ENCODE results near the gene BZW1. TPM values are rescaled to one million over a fixed set of nuclear protein-coding genes. Genes with fewer than 3 reads are reported as not detected.

Gene BZW1
- polyA plus RNA-seq, 1 donor (not counting 4 experiments of a cell fraction or from before 2014, with no cell fraction given) = 402 TPM

DNA sequence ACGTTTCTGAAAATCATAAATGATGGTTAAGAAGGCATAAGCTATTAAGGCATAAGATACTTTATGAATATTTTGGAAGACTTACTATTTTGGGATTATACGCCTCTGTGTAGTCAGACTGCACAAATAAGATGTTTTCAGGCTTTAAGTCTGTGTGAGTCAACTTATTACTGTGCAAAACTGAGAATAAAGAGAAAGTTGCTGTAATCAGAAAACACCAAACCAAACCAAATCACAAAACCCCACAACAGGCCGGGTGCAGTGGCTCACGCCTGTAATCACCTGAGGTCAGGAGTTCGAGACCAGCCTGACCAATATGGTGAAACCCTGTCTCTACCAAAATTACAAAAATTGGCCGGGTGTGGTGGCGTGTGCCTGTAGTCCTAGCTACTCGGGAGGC lies 45.1 kb downstream of the BZW1 start:
- H3K79me2 ChIP-seq (ENCODE audit: control insufficient read depth, insufficient read depth, low read length) = peaks cover 49% of the 10 kb centered on the region
- H3K36me3 ChIP-seq (ENCODE audit: control insufficient read depth in 2 of 2, extremely low read depth in 1 of 2, insufficient read depth in 2 of 2, low read length in 2 of 2) = peaks cover 25 to 57% of the 10 kb centered on the region in 2 experiments
- no peak overlapping the region for H3K4me2 ChIP-seq (ENCODE audit: control insufficient read depth, extremely low read depth, insufficient read depth, low read depth, low read length)
- no peaks in the 10 kb centered on the region for H4K20me1 ChIP-seq (ENCODE audit: control insufficient read depth, extremely low read depth, insufficient read depth, low read length)
- H3K9me1 ChIP-seq (ENCODE audit: control insufficient read depth, extremely low read depth, insufficient read depth, low read length) = no peaks in the 10 kb centered on the region
- no peak overlapping the region for H3K9ac ChIP-seq (ENCODE audit: control insufficient read depth, extremely low read depth, insufficient read depth, low read length)
- H3K27me3 ChIP-seq (ENCODE audit: control insufficient read depth, extremely low read depth, insufficient read depth, low read length) = no peaks in the 10 kb centered on the region
- no peak overlapping the region for H3K27ac ChIP-seq (ENCODE audit: control insufficient read depth, insufficient read depth, low read length)
- no peaks in the 10 kb centered on the region for H3K9me3 ChIP-seq (ENCODE audit: control insufficient read depth, low read depth, low read length)
- dilution Hi-C loops (cut with MboI; ENCODE audit: extremely low pct_ligation_motif_present, low sequenced_read_pairs) = no loop called here
- no peak overlapping the region for H3K4me3 ChIP-seq (ENCODE audit: control insufficient read depth in 2 of 3, extremely low read depth in 1 of 3, insufficient read depth in 2 of 3, low read depth in 1 of 3, low read length in 3 of 3)
- H2AFZ ChIP-seq (ENCODE audit: control insufficient read depth, low read length) = no peak overlapping the region
- no peak for FAIRE-seq
- TF ChIP-seq, protein P1, sequence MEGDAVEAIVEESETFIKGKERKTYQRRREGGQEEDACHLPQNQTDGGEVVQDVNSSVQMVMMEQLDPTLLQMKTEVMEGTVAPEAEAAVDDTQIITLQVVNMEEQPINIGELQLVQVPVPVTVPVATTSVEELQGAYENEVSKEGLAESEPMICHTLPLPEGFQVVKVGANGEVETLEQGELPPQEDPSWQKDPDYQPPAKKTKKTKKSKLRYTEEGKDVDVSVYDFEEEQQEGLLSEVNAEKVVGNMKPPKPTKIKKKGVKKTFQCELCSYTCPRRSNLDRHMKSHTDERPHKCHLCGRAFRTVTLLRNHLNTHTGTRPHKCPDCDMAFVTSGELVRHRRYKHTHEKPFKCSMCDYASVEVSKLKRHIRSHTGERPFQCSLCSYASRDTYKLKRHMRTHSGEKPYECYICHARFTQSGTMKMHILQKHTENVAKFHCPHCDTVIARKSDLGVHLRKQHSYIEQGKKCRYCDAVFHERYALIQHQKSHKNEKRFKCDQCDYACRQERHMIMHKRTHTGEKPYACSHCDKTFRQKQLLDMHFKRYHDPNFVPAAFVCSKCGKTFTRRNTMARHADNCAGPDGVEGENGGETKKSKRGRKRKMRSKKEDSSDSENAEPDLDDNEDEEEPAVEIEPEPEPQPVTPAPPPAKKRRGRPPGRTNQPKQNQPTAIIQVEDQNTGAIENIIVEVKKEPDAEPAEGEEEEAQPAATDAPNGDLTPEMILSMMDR (optimal IDR thresholded peaks at IDR 0.05 in 1 of 3, IDR thresholded peaks at IDR 0.05 in 1 of 3, conservative IDR thresholded peaks at IDR 0.05 in 1 of 3; ENCODE audit: extremely low read depth in 1 of 3, insufficient read depth in 2 of 3, low read length in 3 of 3) = no peak
- TF ChIP-seq EZH2 (IDR thresholded peaks at IDR 0.05; ENCODE audit: low read length) = no peak
- DNase-seq (ENCODE audit: low read depth, low spot score) = no peak
- H3K4me1 ChIP-seq (ENCODE audit: control insufficient read depth, extremely low read depth, insufficient read depth, low read length) = peaks cover 18% of the 10 kb centered on the region

DNA sequence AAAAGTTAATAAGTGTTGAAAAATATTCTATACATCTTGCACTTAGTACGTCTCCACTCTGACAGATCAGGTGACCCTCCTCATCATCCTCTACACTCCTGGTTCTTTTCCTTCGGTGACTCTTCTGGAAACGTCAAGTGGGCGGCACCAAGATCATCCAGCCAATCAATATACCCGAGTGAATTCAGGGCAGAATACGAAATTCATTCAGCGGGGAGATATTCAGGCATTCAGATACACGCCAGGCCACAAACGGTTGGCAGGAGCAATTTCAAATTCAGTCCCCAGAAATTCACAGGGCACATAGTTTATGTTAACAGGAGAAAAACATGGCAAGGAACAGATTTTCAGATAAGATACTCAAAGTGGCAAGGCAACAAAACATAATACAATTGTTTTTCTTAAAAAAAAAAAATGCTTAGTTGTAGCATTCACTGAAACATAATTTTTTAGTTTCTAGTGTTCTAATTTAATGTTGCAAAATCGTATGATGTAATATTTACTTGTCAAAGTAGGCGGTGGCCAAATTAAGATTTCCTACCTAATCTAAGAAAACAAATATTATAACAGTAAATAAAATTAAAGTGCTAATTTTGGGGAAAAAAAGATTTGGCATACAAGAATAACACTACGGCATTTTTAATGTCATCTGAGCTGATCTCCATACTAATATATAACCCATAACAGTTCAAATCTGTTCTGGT lies 48.5 kb downstream of the BZW1 start:
- dilution Hi-C loops (cut with MboI; ENCODE audit: extremely low pct_ligation_motif_present, low sequenced_read_pairs) = no loop called here
- no peaks in the 10 kb centered on the region for H3K27me3 ChIP-seq (ENCODE audit: control insufficient read depth, extremely low read depth, insufficient read depth, low read length)
- peaks cover 16 to 42% of the 10 kb centered on the region in 2 experiments for H3K36me3 ChIP-seq (ENCODE audit: control insufficient read depth in 2 of 2, extremely low read depth in 1 of 2, insufficient read depth in 2 of 2, low read length in 2 of 2)
- TF ChIP-seq, protein P1 (optimal IDR thresholded peaks at IDR 0.05 in 1 of 3, IDR thresholded peaks at IDR 0.05 in 1 of 3, conservative IDR thresholded peaks at IDR 0.05 in 1 of 3; ENCODE audit: extremely low read depth in 1 of 3, insufficient read depth in 2 of 3, low read length in 3 of 3) = no peak
- no peak for TF ChIP-seq EZH2 (IDR thresholded peaks at IDR 0.05; ENCODE audit: low read length)
- no peaks in the 10 kb centered on the region for H4K20me1 ChIP-seq (ENCODE audit: control insufficient read depth, extremely low read depth, insufficient read depth, low read length)
- DNase-seq (ENCODE audit: low read depth, low spot score) (no peak), FAIRE-seq (no peak)
- H3K4me3 ChIP-seq (ENCODE audit: control insufficient read depth in 2 of 3, extremely low read depth in 1 of 3, insufficient read depth in 2 of 3, low read depth in 1 of 3, low read length in 3 of 3) = peak overlapping the region in 2 of 3 experiments; percentile 38 to 92
- H3K4me2 ChIP-seq (ENCODE audit: control insufficient read depth, extremely low read depth, insufficient read depth, low read depth, low read length) = peak overlapping the region; percentile 83
- peaks cover 20% of the 10 kb centered on the region for H3K4me1 ChIP-seq (ENCODE audit: control insufficient read depth, extremely low read depth, insufficient read depth, low read length)
- peak overlapping the region; percentile 29 for H3K27ac ChIP-seq (ENCODE audit: control insufficient read depth, insufficient read depth, low read length)
- no peaks in the 10 kb centered on the region for H3K9me1 ChIP-seq (ENCODE audit: control insufficient read depth, extremely low read depth, insufficient read depth, low read length)
- peak overlapping the region; percentile 16 for H3K9ac ChIP-seq (ENCODE audit: control insufficient read depth, extremely low read depth, insufficient read depth, low read length)
- H3K79me2 ChIP-seq (ENCODE audit: control insufficient read depth, insufficient read depth, low read length) = peaks cover 76% of the 10 kb centered on the region
- H3K9me3 ChIP-seq (ENCODE audit: control insufficient read depth, low read depth, low read length) = no peaks in the 10 kb centered on the region
- H2AFZ ChIP-seq (ENCODE audit: control insufficient read depth, low read length) = no peak overlapping the region
